ENCODE data around the gene MYO18A. TPM values are rescaled to one million over a fixed set of nuclear protein-coding genes. Genes with fewer than 3 reads are reported as not detected.

MYO18A gene
- total RNA-seq, 1 donor from 2014 or later, result 45.9 TPM

DNA sequence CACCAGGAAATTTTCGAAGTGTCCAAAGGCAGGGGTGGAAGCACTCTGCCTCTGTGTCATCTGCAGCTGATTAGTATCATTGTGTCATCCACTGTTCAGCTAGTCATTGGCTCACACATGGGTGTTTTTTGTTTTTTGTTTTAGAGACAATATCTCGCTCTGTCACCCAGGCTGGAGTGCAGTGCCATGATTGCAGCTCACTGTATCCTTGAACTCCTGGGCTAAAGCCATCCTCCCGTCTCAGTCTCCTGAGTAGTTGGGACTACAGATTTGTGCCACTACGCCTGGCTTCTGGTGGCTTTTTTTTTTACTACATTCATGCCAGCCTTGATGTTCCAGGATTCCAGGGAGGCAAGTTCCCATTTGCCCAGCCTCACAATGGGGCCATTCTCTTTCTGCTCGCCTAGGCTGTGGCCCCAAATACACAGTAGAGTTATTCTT is 32.5 kb upstream of the MYO18A start:
- Mint-ChIP-seq H3K36me3 (ENCODE audit: low read depth, unreplicated experiment) (no peaks in the 10 kb centered on the region), H3K9me3 (ENCODE audit: unreplicated experiment) (no peaks in the 10 kb centered on the region)
- FAIRE-seq, result peak; percentile 23

DNA sequence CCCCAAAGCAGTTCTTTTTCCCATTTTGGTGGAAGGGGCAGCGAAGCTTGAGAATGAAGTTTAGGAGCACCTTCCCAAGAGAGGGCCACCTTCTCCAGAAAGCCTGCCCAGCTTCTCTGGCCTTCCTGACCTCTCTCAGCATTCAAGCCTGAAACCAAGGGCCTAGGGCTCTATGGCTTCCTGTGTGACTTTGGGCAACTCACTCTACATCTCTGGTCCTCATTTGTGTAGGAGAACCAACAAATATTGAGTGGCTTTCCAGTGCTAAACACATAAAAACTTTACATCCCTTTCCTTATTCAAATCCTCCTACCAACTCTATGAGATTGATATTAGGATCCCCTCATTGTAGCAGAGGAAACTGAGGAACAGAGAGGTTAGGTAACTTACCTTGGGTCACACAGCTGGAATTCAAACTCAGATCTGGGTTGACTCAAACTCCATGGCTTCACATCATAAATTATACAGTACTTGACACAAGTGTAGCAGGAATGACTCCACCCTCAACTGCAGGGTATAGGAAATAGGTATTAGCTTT is 32.0 kb upstream of the MYO18A start:
- H3K27ac Mint-ChIP-seq (ENCODE audit: unreplicated experiment), result no peak overlapping the region
- H4K20me1 ChIP-seq (ENCODE audit: insufficient read depth, low read length), result no peaks in the 10 kb centered on the region
- no peak overlapping the region for H3K4me2 ChIP-seq (ENCODE audit: low read length)
- FAIRE-seq, result no peak
- peaks cover 11% of the 10 kb centered on the region for H3K4me1 Mint-ChIP-seq (ENCODE audit: low read depth, unreplicated experiment)
- H3K4me1 ChIP-seq (ENCODE audit: insufficient read depth, low read length), result no peaks in the 10 kb centered on the region
- H3K79me2 ChIP-seq (ENCODE audit: insufficient read depth, low read length), result no peaks in the 10 kb centered on the region
- no peaks in the 10 kb centered on the region for H3K9me3 ChIP-seq (ENCODE audit: insufficient read depth, low read depth, low read length)
- no peak for TF ChIP-seq EZH2 (IDR thresholded peaks at IDR 0.05; ENCODE audit: insufficient read depth, low read length)
- TF ChIP-seq, protein P1, sequence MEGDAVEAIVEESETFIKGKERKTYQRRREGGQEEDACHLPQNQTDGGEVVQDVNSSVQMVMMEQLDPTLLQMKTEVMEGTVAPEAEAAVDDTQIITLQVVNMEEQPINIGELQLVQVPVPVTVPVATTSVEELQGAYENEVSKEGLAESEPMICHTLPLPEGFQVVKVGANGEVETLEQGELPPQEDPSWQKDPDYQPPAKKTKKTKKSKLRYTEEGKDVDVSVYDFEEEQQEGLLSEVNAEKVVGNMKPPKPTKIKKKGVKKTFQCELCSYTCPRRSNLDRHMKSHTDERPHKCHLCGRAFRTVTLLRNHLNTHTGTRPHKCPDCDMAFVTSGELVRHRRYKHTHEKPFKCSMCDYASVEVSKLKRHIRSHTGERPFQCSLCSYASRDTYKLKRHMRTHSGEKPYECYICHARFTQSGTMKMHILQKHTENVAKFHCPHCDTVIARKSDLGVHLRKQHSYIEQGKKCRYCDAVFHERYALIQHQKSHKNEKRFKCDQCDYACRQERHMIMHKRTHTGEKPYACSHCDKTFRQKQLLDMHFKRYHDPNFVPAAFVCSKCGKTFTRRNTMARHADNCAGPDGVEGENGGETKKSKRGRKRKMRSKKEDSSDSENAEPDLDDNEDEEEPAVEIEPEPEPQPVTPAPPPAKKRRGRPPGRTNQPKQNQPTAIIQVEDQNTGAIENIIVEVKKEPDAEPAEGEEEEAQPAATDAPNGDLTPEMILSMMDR (IDR thresholded peaks at IDR 0.05; ENCODE audit: insufficient read depth, low read depth, low read length), result no peak
- H3K36me3 Mint-ChIP-seq (ENCODE audit: low read depth, unreplicated experiment), result no peaks in the 10 kb centered on the region
- H3K4me3 Mint-ChIP-seq (ENCODE audit: unreplicated experiment), result no peak overlapping the region
- no peaks in the 10 kb centered on the region for H3K27me3 ChIP-seq (ENCODE audit: insufficient read depth, low read length)
- no peaks in the 10 kb centered on the region for H3K27me3 Mint-ChIP-seq (ENCODE audit: low read depth, unreplicated experiment)
- no peaks in the 10 kb centered on the region for H3K9me3 Mint-ChIP-seq (ENCODE audit: unreplicated experiment)
- H3K4me3 ChIP-seq (ENCODE audit: insufficient read depth, low read depth, low read length), result no peak overlapping the region
- no peak overlapping the region for H3K27ac ChIP-seq (ENCODE audit: low read depth, low read length)
- DNase-seq (ENCODE audit: low read depth), result no peak
- no peaks in the 10 kb centered on the region for H3K36me3 ChIP-seq (ENCODE audit: insufficient read depth, low read length)
- H3K9ac ChIP-seq (ENCODE audit: low read length), result no peak overlapping the region
- no peak overlapping the region for H2AFZ ChIP-seq (ENCODE audit: low read depth, low read length)

More for the DNA sequence above, 32.5 kb upstream of the MYO18A start:
- Mint-ChIP-seq H3K4me3 (ENCODE audit: unreplicated experiment) (no peak overlapping the region), H3K4me1 (ENCODE audit: low read depth, unreplicated experiment) (peaks cover 15% of the 10 kb centered on the region), H3K27ac (ENCODE audit: unreplicated experiment) (no peak overlapping the region), H3K27me3 (ENCODE audit: low read depth, unreplicated experiment) (no peaks in the 10 kb centered on the region)
- Histone ChIP-seq H3K79me2 (ENCODE audit: insufficient read depth, low read length) (no peaks in the 10 kb centered on the region), H4K20me1 (ENCODE audit: insufficient read depth, low read length) (no peaks in the 10 kb centered on the region), H3K27ac (ENCODE audit: low read depth, low read length) (no peak overlapping the region), H3K4me1 (ENCODE audit: insufficient read depth, low read length) (no peaks in the 10 kb centered on the region), H3K4me2 (ENCODE audit: low read length) (no peak overlapping the region), H3K9me3 (ENCODE audit: insufficient read depth, low read depth, low read length) (no peaks in the 10 kb centered on the region), H3K4me3 (ENCODE audit: insufficient read depth, low read depth, low read length) (no peak overlapping the region), H2AFZ (ENCODE audit: low read depth, low read length) (no peak overlapping the region), H3K9ac (ENCODE audit: low read length) (no peak overlapping the region), H3K27me3 (ENCODE audit: insufficient read depth, low read length) (no peaks in the 10 kb centered on the region), H3K36me3 (ENCODE audit: insufficient read depth, low read length) (no peaks in the 10 kb centered on the region)
- DNase-seq (ENCODE audit: low read depth), result no peak
- no peak for TF ChIP-seq EZH2 (IDR thresholded peaks at IDR 0.05; ENCODE audit: insufficient read depth, low read length)
- TF ChIP-seq, protein P1 (IDR thresholded peaks at IDR 0.05; ENCODE audit: insufficient read depth, low read depth, low read length), result no peak

DNA sequence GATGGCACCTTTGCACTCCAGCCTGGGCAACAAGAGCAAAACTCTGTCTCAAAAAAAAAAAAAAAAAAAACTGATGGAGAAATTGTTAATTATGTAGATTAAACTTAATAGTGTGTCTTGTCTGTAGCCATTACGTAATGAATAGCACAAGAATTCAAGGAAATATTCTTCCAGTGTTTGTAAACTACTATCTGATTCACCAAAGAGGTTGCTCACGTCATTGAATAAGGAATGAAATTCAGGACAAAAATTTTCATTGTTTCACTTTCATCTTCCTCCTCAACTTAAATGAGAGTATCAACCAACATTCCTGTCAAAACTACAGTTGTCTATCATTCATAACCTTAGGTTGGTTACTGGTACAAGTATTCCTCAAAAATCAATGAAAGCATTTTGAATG is 30.7 kb upstream of the MYO18A start:
- DNase-seq (ENCODE audit: low read depth), result no peak
- H4K20me1 ChIP-seq (ENCODE audit: insufficient read depth, low read length), result no peaks in the 10 kb centered on the region
- H3K9me3 ChIP-seq (ENCODE audit: insufficient read depth, low read depth, low read length), result no peaks in the 10 kb centered on the region
- H3K9ac ChIP-seq (ENCODE audit: low read length), result no peak overlapping the region
- Mint-ChIP-seq H3K9me3 (ENCODE audit: unreplicated experiment) (no peaks in the 10 kb centered on the region), H3K4me1 (ENCODE audit: low read depth, unreplicated experiment) (peaks cover 5% of the 10 kb centered on the region), H3K36me3 (ENCODE audit: low read depth, unreplicated experiment) (no peaks in the 10 kb centered on the region), H3K27ac (ENCODE audit: unreplicated experiment) (no peak overlapping the region), H3K27me3 (ENCODE audit: low read depth, unreplicated experiment) (no peaks in the 10 kb centered on the region), H3K4me3 (ENCODE audit: unreplicated experiment) (no peak overlapping the region)
- H3K79me2 ChIP-seq (ENCODE audit: insufficient read depth, low read length), result no peaks in the 10 kb centered on the region
- H3K4me1 ChIP-seq (ENCODE audit: insufficient read depth, low read length), result no peaks in the 10 kb centered on the region
- no peaks in the 10 kb centered on the region for H3K36me3 ChIP-seq (ENCODE audit: insufficient read depth, low read length)
- H3K27ac ChIP-seq (ENCODE audit: low read depth, low read length), result no peak overlapping the region
- FAIRE-seq, result no peak
- H3K4me2 ChIP-seq (ENCODE audit: low read length), result no peak overlapping the region
- H3K4me3 ChIP-seq (ENCODE audit: insufficient read depth, low read depth, low read length), result no peak overlapping the region
- H3K27me3 ChIP-seq (ENCODE audit: insufficient read depth, low read length), result no peaks in the 10 kb centered on the region
- TF ChIP-seq, protein P1 (IDR thresholded peaks at IDR 0.05; ENCODE audit: insufficient read depth, low read depth, low read length), result no peak
- no peak for TF ChIP-seq EZH2 (IDR thresholded peaks at IDR 0.05; ENCODE audit: insufficient read depth, low read length)
- no peak overlapping the region for H2AFZ ChIP-seq (ENCODE audit: low read depth, low read length)
